Nephron progenitor cell (in vitro differentiated cells): ENCODE data around the gene RPH3AL.

Experiments used
- DNase-seq: peaks from one replicate; pipeline ENCODE4 v3.0.0; 2021
- H3K27ac Mint-ChIP-seq: 2 replicates; pipeline ENCODE4 v1.8.0; 2021; ENCODE audit warnings: mild to moderate bottlenecking, moderate library complexity, mixed read lengths
- H3K27me3 Mint-ChIP-seq: 2 replicates; pipeline ENCODE4 v1.8.0; 2021; ENCODE audit warnings: mild to moderate bottlenecking, low read depth, mixed read lengths; ENCODE audit not compliant: poor library complexity
- H3K36me3 Mint-ChIP-seq: 2 replicates; pipeline ENCODE4 v1.8.0; 2021; ENCODE audit warnings: low read depth, mixed read lengths
- H3K4me1 Mint-ChIP-seq: 2 replicates; pipeline ENCODE4 v1.8.0; 2021; ENCODE audit warnings: mixed read lengths
- H3K4me3 Mint-ChIP-seq: 2 replicates; pipeline ENCODE4 v1.8.0; 2021; ENCODE audit warnings: mild to moderate bottlenecking, moderate library complexity, mixed read lengths
- H3K9me3 Mint-ChIP-seq: 2 replicates; pipeline ENCODE4 v1.8.0; 2021; ENCODE audit warnings: mild to moderate bottlenecking, moderate library complexity, mixed read lengths
- CTCF ChIP-seq: fragments of 200-600 bp; sonication (generic); IDR thresholded peaks from 2 replicates; pipeline ENCODE4 v1.5.0; 2021; ENCODE audit warnings: antibody characterized with exemption

Gene RPH3AL

GRCh38 chr17:332558-333322 is 19.9 kb downstream of the RPH3AL start:
- Mint-ChIP-seq H3K27ac (peak overlapping the region; percentile 7), H3K9me3 (no peaks in the 10 kb centered on the region), H3K36me3 (peaks cover 3% of the 10 kb centered on the region), H3K27me3 (peaks cover 27% of the 10 kb centered on the region), H3K4me1 (peaks cover 87% of the 10 kb centered on the region), H3K4me3 (no peak overlapping the region)
- no peak for TF ChIP-seq CTCF
- no peak for DNase-seq

- DNase-seq = no peak
- H3K27me3 Mint-ChIP-seq = peaks cover 31% of the 10 kb centered on the region
- no peaks in the 10 kb centered on the region for H3K9me3 Mint-ChIP-seq
- no peak overlapping the region for H3K27ac Mint-ChIP-seq
- no peak overlapping the region for H3K4me3 Mint-ChIP-seq
- H3K4me1 Mint-ChIP-seq = peaks cover 87% of the 10 kb centered on the region
- peaks cover 7% of the 10 kb centered on the region for H3K36me3 Mint-ChIP-seq
- no peak for TF ChIP-seq CTCF
Observed at GRCh38 chr17:332023-332422, 20.6 kb downstream of the RPH3AL start.

GRCh38 chr17:330993-331701 is 21.5 kb downstream of the RPH3AL start:
- no peak for TF ChIP-seq CTCF
- H3K9me3 Mint-ChIP-seq = no peaks in the 10 kb centered on the region
- H3K4me1 Mint-ChIP-seq = peaks cover 86% of the 10 kb centered on the region
- peaks cover 25% of the 10 kb centered on the region for H3K27me3 Mint-ChIP-seq
- H3K36me3 Mint-ChIP-seq = peaks cover 9% of the 10 kb centered on the region
- H3K27ac Mint-ChIP-seq = no peak overlapping the region
- no peak for DNase-seq
- peak overlapping the region; percentile 5 for H3K4me3 Mint-ChIP-seq

GRCh38 chr17:329784-330420 is 22.7 kb downstream of the RPH3AL start:
- H3K4me1 Mint-ChIP-seq = peaks cover 85% of the 10 kb centered on the region
- H3K36me3 Mint-ChIP-seq = peaks cover 16% of the 10 kb centered on the region
- peaks cover 15% of the 10 kb centered on the region for H3K27me3 Mint-ChIP-seq
- DNase-seq = no peak
- no peaks in the 10 kb centered on the region for H3K9me3 Mint-ChIP-seq
- H3K27ac Mint-ChIP-seq = no peak overlapping the region
- no peak for TF ChIP-seq CTCF
- H3K4me3 Mint-ChIP-seq = no peak overlapping the region

GRCh38 chr17:327971-328370 is 24.6 kb downstream of the RPH3AL start:
- no peaks in the 10 kb centered on the region for H3K9me3 Mint-ChIP-seq
- no peak overlapping the region for H3K27ac Mint-ChIP-seq
- peaks cover 16% of the 10 kb centered on the region for H3K36me3 Mint-ChIP-seq
- H3K27me3 Mint-ChIP-seq = peaks cover 9% of the 10 kb centered on the region
- H3K4me1 Mint-ChIP-seq = peaks cover 77% of the 10 kb centered on the region
- DNase-seq = no peak
- H3K4me3 Mint-ChIP-seq = no peak overlapping the region
- TF ChIP-seq CTCF = no peak
